NCI-H345 treated with DMSO at 0.1 percent for 48 hours (cell line): ENCODE measurements around the gene ADCK1.
A peak's percentile ranks its signal among the peaks of the same experiment; 100 is the strongest.
"Not testable (repeated sequence)": the region's sequence is repeated elsewhere in the genome, so short reads cannot be mapped to it uniquely, and the experiment has no call there.

Source experiments
- DNase-seq: peaks from one replicate; lab custom pipeline; 2025; ENCODE audit not compliant: unreplicated experiment; lab: John Stamatoyannopoulos, UW

The ADCK1 gene

GRCh38 chr14:77809011-77809410, 9.1 kb downstream of the ADCK1 start:
- DNase-seq, result no peak

- no peak for DNase-seq
These were observed 12.1 kb downstream of the ADCK1 start for GRCh38 chr14:77812028-77812427.

DNA sequence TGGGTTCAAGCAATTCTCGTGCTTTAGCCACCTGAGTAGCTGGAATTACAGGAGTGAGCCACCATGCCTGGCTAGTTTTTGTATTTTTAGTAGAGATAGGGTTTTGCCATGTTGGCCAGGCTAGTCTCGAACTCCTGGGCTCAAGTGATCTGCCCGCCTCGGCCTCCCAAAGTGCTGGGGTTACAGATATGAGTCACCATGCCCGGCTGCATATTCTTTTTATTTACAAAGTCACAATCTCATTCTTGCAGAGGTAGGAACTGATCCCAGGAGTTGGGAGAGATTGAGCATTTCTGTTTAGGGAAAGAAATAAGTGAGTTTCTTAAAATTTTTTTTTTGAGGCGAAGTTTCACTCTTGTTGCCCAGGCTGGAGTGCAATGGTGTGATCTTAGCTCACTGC, 12.8 kb downstream of the ADCK1 start:
- DNase-seq, result not testable (repeated sequence)

GRCh38 chr14:77822307-77822706, 22.4 kb downstream of the ADCK1 start:
- DNase-seq, result no peak

DNA sequence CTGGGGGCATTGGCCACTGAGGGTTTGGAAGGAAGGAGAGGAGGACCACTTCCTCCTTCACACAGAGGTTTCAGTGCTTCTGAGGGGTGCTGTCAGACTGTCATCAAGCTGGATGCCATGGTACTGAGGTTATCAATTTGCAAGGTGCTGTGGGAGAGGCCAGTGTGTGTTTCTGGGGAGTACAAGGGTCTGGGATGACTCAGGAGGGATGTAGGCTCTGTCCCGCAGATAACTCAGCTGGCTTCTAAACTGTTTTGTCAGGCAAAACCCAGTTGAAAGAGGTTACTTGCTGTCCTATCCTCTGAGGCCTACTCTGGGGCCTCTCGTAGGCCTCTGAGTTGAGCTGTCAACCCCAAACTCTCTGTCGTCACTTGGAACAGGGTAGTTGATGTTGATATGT, 22.8 kb downstream of the ADCK1 start:
- DNase-seq, result no peak

DNA sequence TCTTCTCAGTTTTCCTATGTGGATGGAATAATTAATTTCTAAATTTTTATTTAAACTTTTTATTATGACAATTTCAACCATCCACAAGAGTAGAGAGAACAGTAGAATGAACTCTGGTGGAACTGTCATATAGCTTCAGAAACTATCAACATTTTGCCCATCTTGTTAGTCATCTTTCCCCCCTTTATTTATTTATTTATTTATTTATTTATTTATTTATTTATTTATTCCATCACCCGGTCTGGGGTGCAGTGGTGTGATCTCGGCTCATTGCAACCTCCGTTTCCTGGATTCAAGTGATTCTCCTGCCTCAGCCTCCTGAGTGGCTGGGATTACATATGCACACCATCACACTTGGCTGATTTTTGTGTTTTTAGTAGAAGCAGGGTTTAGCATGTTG, 23.5 kb downstream of the ADCK1 start:
- DNase-seq, result no peak

GRCh38 chr14:77825895-77826519, 26.1 kb downstream of the ADCK1 start:
- no peak for DNase-seq

- no peak for DNase-seq
These were observed 30.8 kb downstream of the ADCK1 start for GRCh38 chr14:77830692-77831091.

GRCh38 chr14:77832297-77832696, 32.4 kb downstream of the ADCK1 start:
- DNase-seq, result no peak

DNA sequence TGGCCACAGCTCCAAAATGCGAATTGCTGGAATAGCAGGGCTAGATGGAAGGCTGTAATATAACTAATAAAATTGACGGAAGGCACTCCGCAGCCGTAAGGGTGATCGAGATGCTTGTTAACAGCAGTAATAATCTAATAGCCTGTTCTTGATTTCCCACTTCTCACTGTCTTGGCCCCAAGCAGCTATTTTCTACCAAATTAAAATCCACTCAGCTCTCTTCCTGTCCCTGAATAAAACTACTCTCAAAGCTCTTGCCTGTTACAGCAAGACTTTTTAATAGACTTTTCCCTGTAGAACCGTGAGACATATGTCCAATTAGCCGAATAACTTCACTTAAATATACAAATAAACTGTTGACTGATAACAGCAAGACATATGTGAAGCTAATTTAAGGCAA, 38.0 kb downstream of the ADCK1 start:
- no peak for DNase-seq

DNA sequence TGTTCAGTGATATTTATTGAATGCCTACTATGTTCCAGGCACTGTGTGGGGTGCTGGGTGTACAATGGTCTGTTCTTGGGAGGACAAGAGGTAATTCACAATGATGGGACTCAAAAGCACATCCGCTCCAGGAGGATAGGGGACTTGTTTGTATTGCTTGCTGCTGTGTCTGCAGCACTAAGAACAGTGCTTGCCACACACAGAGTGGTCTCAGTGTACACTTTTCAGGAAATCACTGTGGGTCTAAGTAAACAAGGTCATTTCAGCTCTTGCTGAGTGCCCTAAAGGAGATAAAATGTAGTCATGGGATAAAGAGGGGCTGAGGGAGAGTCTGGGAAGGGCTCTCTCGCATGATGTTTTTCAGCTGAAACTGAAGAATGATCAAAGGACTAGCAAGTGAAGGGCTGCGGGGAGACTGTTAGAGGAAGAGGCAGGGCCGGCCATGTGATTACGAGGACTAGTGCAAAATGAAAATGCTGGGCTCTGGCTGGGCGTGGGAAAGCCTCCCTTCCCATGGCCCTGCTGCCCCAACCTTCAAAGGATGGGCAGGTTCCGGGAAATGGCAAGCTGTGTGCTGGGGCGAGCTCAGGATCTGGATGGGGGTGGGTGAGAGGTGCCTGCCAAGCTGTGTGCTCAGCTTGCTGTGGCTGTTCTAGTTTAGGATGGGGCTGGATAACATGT, 39.1 kb downstream of the ADCK1 start:
- DNase-seq, result no peak

- no peak for DNase-seq
These were observed 43.3 kb downstream of the ADCK1 start for GRCh38 chr14:77843195-77843594.

- DNase-seq, result no peak
These were observed 43.7 kb downstream of the ADCK1 start for GRCh38 chr14:77843651-77844050.

DNA sequence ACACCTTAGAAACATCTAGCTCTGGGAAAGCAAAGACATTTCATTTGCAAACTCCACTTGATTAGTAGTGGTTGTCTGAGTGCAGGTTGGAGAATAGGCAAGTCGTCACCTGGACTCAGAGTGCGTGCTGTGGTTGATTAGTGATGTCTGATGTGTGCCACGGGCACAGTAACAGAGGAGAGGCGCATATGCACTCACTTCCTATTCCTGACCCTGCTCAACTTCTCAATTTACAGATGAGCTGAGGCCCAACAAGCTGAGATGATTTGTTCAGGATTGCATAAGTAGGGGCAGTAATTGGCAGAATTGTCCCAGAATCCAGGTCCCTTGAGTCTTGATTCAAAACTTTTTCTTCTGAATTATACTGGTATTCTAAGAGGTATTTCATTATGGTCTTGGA, 44.9 kb downstream of the ADCK1 start:
- no peak for DNase-seq

- no peak for DNase-seq
These were observed 48.1 kb downstream of the ADCK1 start for GRCh38 chr14:77848031-77848430.

DNA sequence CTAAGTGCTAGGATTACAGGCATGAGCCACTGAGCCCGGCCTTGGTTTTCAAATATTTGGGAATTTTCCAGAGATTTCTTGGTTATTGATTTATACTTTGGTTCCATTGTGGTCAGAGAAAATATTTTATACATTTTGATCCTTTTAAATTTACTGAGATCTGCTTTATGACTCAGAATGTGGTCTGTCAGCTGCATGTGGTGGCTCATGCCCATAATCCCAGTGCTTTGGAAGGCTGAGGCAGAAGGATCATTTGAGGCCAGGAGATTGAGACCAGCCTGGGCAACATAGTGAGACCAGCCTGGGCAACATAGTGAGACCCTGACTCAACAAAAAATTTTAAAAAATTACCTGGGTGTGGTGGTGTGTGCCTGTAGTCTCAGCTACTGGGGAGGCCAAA, 49.8 kb downstream of the ADCK1 start:
- no peak for DNase-seq

GRCh38 chr14:77853919-77854318, 54.0 kb downstream of the ADCK1 start:
- DNase-seq, result no peak

DNA sequence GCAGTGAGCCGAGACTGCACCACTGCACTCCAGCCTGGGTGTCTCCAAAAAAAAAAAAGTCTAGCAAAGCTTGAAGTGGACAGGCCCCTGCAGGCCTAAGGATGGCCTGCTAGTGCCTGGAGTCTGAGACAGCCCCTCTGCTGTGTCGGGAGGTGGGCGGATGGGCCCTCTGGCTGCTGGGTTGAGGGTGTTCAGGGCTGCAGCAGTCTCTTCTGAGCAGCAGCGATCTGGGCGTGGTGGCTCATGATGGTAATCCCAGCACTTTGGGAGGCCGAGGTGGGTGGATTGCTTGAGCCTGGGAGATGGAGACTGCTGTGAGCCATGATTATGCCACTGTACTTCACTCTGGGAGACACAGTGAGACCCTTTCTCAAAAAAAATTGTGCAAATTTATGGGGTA, 57.0 kb downstream of the ADCK1 start:
- no peak for DNase-seq

DNA sequence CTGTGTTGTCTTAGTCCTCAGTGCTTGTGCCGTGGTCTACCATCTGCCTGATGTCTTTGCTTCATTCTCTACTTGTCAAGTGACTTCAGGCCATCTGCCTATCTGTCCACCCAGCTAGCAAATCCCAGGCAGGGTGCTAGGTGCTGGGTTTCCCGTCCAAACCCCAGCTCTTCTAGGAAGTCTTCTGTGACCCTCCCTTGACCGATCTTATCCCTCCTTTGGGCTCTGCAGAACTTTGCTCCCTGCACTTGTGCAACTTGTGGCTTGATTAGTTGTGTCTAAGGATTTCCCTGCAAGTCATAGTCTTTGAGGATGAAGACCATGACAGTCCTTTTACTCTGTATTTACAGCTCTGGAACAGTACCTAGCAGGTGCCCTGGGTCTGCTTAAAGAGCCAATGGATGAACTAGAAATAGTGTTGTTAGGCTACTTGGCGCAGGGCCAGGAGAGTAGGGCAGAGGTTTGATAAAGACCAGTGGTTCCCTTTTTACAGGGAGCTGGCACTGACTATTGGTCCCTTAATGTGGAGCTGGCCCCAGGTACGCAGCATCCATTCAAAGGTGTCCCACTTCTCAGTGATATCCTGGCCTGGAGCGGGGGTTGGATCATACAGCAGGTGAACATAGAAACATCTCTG, 60.1 kb downstream of the ADCK1 start:
- DNase-seq, result no peak

DNA sequence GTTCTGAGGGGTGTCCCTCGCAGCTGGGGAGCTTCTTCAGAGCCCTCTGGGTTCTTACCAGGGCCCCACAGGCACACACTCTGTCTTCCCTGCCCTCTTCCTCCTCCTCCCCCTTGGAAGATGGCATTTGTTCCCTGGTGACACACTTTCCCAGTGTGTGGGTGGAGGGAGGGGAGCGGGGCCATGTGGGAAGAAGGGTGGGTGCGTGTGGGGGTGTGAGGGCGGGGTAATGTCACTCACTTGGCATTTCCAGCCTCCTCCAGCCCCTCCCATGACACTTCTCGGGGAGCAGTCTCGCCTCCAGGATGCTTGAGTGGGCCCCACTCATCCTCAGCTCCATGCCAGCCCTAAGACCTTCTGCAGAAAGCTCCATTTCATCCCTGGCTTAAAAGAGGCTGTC, 61.3 kb downstream of the ADCK1 start:
- DNase-seq, result no peak

DNA sequence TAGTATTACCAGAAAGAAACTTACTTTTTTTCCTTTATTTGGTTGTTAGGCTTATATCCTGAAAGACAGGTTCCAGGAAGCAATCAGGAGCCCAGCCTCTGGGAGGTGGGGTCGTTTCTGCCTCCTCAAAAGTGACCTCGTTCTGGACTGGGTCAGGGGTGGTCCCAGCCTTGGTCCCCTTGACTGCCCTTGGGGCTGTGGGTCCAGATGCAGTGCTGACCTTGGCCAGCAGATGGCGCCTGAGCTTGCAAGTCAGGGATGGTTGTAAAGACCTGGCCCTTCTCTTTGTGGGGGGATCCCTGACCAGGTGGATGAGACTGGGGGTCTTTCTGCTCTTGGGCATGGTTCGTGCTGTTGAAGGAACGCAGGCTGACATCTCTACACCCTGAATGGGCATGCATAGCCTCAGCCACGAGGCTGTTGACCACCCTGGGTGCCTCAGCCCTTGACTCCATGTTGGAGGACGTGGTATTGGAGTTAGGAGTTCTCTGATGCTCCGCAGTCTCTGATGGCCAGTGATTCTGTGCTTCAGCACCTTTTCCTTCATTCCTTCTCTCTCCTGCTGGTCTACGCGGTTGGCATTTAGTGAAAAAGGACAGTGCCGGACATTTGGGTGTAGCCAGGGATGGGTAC, 62.4 kb downstream of the ADCK1 start:
- peak; percentile 22 for DNase-seq

DNA sequence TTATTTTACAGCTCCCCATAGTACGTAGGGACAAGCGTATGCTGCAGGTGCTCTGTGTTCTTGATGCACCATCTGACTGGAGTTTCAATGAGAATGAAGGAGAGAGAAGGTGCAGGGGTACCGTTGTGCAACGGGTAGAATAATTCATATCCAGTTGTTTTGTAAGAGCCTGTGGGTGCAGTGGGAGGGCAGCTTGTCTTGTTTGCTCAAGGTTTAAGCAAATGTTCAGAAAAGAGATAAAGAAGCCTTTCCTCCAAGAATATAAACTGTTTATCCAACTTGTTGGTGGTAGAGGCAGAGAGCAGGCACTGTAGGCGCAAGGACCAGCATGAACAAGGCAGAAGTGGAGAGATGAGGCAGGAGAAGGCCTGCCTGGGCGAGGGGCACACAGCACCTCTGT, 64.2 kb downstream of the ADCK1 start:
- no peak for DNase-seq
